Measurements from ENCODE around the gene STK16. TPM values are rescaled to one million over a fixed set of nuclear protein-coding genes. Genes with fewer than 3 reads are reported as not detected.

The STK16 gene
- total and polyA plus RNA-seq, 10 donors, result 17.0 to 47.6 (median 29.5) TPM

DNA sequence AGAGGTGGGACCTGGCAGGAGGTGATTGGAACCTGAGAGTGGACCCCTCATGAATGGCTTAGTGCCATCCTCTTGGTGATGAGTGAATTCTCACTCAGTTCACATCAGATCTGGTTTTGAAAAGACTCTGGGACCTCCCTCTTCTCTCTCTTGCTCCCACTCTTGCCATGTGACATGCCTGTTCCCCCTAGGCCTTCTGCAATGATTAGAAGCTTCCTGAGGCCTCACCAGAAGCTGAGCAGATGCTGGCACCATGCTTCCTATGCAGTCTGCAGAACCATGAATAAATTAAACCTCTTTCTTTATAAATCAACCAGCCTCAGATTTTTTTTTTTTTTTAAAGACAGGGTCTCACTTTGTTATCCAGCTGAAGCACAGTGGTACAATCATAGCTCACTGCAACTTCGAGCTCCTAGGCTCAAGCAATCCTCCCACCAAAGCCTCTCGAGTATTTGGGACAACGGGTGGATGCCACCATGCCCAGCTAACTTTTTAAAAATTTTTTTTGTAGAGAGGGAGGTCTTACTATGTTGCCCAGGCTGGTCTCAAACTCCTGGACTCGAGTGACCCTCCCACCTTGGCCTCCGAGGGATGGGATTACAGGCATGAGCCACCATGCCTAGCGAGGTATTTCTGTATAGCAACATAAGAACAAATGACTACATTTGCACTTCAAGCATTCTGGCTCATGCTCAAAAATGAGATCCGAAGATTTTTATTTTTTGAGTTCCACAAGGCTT lies 40.7 kb upstream of the STK16 start:
- intact Hi-C loops (cut with DNase I; ENCODE audit: low total_unique reads), result loop anchor here (5.0 kb wide), 1 partner anchor 32 kb away; the partner anchor contains the start of gene SLC23A3
- peaks cover 7 to 36% (median 27%) of the 10 kb centered on the region in 6 donors for H3K4me1 ChIP-seq
- TF ChIP-seq CTCF (IDR thresholded peaks at IDR 0.05 in 8 of 11, conservative IDR thresholded peaks at IDR 0.05 in 3 of 11) (no peak), POLR2A (IDR thresholded peaks at IDR 0.05) (no peak)
- H3K4me3 ChIP-seq, result no peak overlapping the region
- peaks cover 0 to 7% (median 0%) of the 10 kb centered on the region in 7 donors for H3K27me3 ChIP-seq (replicated peaks in 1 of 7)
- H3K27ac ChIP-seq, result no peak overlapping the region
- H3K36me3 ChIP-seq, result peaks cover 0 to 21% (median 13%) of the 10 kb centered on the region in 6 donors
- peak; percentile 34 for DNase-seq
- 87 to 97% (median 95%) methylated on average over 7 of the region's 7 CpGs for WGBS, 5 donors
- no peaks in the 10 kb centered on the region for H3K9me3 ChIP-seq

DNA sequence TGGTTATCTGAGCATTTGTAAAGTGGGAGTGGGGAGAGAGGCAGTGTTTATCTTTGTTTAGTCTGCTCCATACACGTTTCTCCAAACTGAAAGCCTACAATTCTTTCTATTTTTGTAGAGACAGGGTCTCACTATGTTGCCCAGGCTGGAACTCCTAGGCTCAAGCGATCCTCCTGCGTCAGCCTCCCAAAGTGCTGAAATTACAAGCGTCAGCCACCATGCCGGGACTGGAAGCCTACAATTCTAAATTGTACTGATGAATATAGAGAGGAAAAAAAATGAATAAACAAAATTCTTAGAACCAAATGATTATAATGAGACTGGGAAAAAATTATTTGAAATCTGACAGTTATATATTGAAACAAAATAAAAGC lies 40.1 kb upstream of the STK16 start:
- Histone ChIP-seq H3K27ac (no peak overlapping the region), H3K9me3 (no peaks in the 10 kb centered on the region), H3K36me3 (peaks cover 0 to 27% (median 15%) of the 10 kb centered on the region in 6 donors), H3K4me3 (no peak overlapping the region), H3K27me3 (replicated peaks in 1 of 7) (peaks cover 0 to 4% (median 0%) of the 10 kb centered on the region in 7 donors), H3K4me1 (peaks cover 7 to 42% (median 29%) of the 10 kb centered on the region in 6 donors)
- WGBS, 5 donors, result 90 to 96% (median 94%) methylated on average over 5 of the region's 5 CpGs
- TF ChIP-seq POLR2A (IDR thresholded peaks at IDR 0.05) (no peak), CTCF (IDR thresholded peaks at IDR 0.05 in 8 of 11, conservative IDR thresholded peaks at IDR 0.05 in 3 of 11) (no peak), POLR2AphosphoS5 (IDR thresholded peaks at IDR 0.05) (no peak)
- peak; percentile 19 for DNase-seq
- intact Hi-C loops (cut with DNase I; ENCODE audit: low total_unique reads), result loop anchor here (5.0 kb wide), 1 partner anchor 33 kb away; the partner anchor contains the start of gene SLC23A3

DNA sequence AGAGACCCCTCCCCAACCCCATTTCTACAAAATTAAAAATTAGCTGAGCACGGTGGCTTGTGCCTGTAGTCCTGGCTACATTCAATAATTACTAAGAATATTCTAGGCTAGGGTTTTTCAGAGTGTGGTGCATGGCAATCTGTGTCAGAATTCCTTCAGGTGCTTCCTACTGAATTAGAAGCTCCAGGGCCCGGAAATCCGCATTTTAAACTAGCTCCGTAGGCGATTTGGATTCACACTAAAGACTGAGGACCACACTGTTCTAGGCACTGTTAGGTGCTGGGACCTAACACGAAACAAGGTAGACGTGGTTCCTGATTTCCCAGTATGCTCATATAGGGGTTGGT lies 39.3 kb upstream of the STK16 start:
- Histone ChIP-seq H3K9me3 (no peaks in the 10 kb centered on the region), H3K4me1 (peaks cover 7 to 50% (median 30%) of the 10 kb centered on the region in 6 donors), H3K4me3 (peak overlapping the region; percentile 51 to 84 (median 60)), H3K27me3 (replicated peaks in 1 of 7) (no peaks in the 10 kb centered on the region), H3K27ac (peak overlapping the region; percentile 93 to 98 (median 97)), H3K36me3 (peaks cover 0 to 35% (median 15%) of the 10 kb centered on the region in 6 donors)
- 17 to 28% (median 22%) methylated on average over 7 of the region's 7 CpGs for WGBS, 5 donors
- no peak for TF ChIP-seq CTCF (IDR thresholded peaks at IDR 0.05 in 8 of 11, conservative IDR thresholded peaks at IDR 0.05 in 3 of 11)
- intact Hi-C loops (cut with DNase I; ENCODE audit: low total_unique reads), result loop anchor here (5.0 kb wide), 1 partner anchor 34 kb away; the partner anchor contains the start of gene SLC23A3
- no peak for DNase-seq

DNA sequence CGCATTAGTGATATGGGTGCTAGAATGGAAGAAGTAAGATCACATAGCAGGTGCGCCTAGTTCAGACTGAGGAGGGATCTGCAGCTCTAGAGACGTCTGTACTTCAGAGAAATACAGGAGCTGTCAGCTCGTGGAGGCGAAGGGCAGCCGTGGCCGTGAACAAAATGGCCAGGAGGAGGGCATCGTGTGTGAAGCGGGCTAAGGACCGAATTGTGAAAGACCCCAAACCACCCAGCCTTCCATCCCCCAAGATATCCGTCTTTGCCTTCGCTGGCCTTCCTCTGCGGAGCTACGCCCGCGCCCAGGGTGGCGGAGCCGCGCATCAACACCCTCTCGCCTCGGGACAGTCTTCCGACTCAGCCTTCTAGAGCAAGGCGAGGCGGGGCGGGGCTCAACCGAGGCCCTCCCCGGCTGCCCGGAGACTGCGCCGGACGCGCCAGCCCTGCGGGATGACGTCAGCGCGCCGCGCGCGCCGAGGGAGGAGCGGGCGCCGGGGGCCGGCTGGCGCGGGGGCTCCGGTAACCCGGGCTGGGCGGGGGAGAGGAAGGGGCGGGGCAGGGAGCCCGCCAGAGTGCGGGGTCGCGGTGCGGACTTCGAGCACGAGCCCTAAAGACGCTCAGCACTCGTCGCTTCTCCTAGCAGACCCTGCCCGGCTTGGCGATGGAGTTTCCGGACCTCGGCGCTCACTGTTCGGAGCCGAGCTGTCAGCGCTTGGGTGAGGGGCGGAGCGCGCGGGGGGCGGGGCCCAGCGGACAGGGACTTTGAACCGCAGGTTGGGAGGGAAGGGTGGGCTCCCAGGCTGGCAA lies 38.7 kb upstream of the STK16 start, which contains the start of gene ZFAND2B:
Gene ZFAND2B (plus strand): TSS at position 455 of the 806 bp plus-strand sequence. CDS start 206 bp downstream, at position 661.
- H3K36me3 ChIP-seq, result peaks cover 0 to 38% (median 15%) of the 10 kb centered on the region in 6 donors
- peaks cover 7 to 55% (median 35%) of the 10 kb centered on the region in 6 donors for H3K4me1 ChIP-seq
- DNase-seq, result peak; percentile 99
- peak within 1 kb of the TSS; percentile 93 to 98 (median 97) for H3K27ac ChIP-seq
- intact Hi-C loops (cut with DNase I; ENCODE audit: low total_unique reads), result loop anchor here (5.0 kb wide), 1 partner anchor 34 kb away; the partner anchor contains the start of gene SLC23A3
- H3K4me3 ChIP-seq, result peak within 1 kb of the TSS; percentile 51 to 84 (median 60)
- H3K9me3 ChIP-seq, result no peaks in the 10 kb centered on the region
- WGBS, 5 donors, result 0 to 1% (median 0%) methylated on average over 15 to 76 of the region's 76 CpGs
- H3K27me3 ChIP-seq (replicated peaks in 1 of 7), result no peaks in the 10 kb centered on the region
- peak in 6 of 11 experiments; percentile 23 to 61 (median 42) for TF ChIP-seq CTCF (IDR thresholded peaks at IDR 0.05 in 8 of 11, conservative IDR thresholded peaks at IDR 0.05 in 3 of 11)
- TF ChIP-seq POLR2A (IDR thresholded peaks at IDR 0.05), result peak; percentile 30 to 92 (median 65)
- TF ChIP-seq POLR2AphosphoS5 (IDR thresholded peaks at IDR 0.05), result peak; percentile 99 to 100 (median 99)
